ENCODE data around the gene ACOT12. TPM values are rescaled to one million over a fixed set of nuclear protein-coding genes. Genes with fewer than 3 reads are reported as not detected.
A peak's percentile ranks its signal among the peaks of the same experiment; 100 is the strongest.

ACOT12 gene
- total RNA-seq, 1 donor from 2014 or later, result not detected

GRCh38 chr5:81422671-81423070 is 28.7 kb upstream of the ACOT12 start:
- Mint-ChIP-seq H3K4me3 (ENCODE audit: unreplicated experiment) (no peak overlapping the region), H3K9me3 (ENCODE audit: low read depth) (no peaks in the 10 kb centered on the region), H3K4me1 (ENCODE audit: low read depth) (peaks cover 48% of the 10 kb centered on the region), H3K27ac (ENCODE audit: unreplicated experiment) (peak overlapping the region; percentile 58), H3K36me3 (ENCODE audit: low read depth) (peaks cover 3% of the 10 kb centered on the region), H3K27me3 (ENCODE audit: low read depth) (no peaks in the 10 kb centered on the region)
- no peak for DNase-seq (ENCODE audit: low spot score)
- TF ChIP-seq CTCF (IDR thresholded peaks at IDR 0.05), result no peak

GRCh38 chr5:81420039-81420667 is 26.2 kb upstream of the ACOT12 start:
- no peaks in the 10 kb centered on the region for H3K27me3 Mint-ChIP-seq (ENCODE audit: low read depth)
- H3K9me3 Mint-ChIP-seq (ENCODE audit: low read depth), result no peaks in the 10 kb centered on the region
- H3K36me3 Mint-ChIP-seq (ENCODE audit: low read depth), result peaks cover 4% of the 10 kb centered on the region
- no peak for DNase-seq (ENCODE audit: low spot score)
- no peak for TF ChIP-seq CTCF (IDR thresholded peaks at IDR 0.05)
- peaks cover 32% of the 10 kb centered on the region for H3K4me1 Mint-ChIP-seq (ENCODE audit: low read depth)
- H3K4me3 Mint-ChIP-seq (ENCODE audit: unreplicated experiment), result no peak overlapping the region
- H3K27ac Mint-ChIP-seq (ENCODE audit: unreplicated experiment), result peak overlapping the region; percentile 96

GRCh38 chr5:81418606-81419005 is 24.7 kb upstream of the ACOT12 start:
- H3K36me3 Mint-ChIP-seq (ENCODE audit: low read depth), result peaks cover 4% of the 10 kb centered on the region
- no peak for DNase-seq (ENCODE audit: low spot score)

GRCh38 chr5:81417052-81417451 is 23.1 kb upstream of the ACOT12 start:
- Mint-ChIP-seq H3K27ac (ENCODE audit: unreplicated experiment) (no peak overlapping the region), H3K9me3 (ENCODE audit: low read depth) (no peaks in the 10 kb centered on the region), H3K4me1 (ENCODE audit: low read depth) (peaks cover 19% of the 10 kb centered on the region), H3K36me3 (ENCODE audit: low read depth) (peaks cover 3% of the 10 kb centered on the region), H3K27me3 (ENCODE audit: low read depth) (no peaks in the 10 kb centered on the region), H3K4me3 (ENCODE audit: unreplicated experiment) (no peak overlapping the region)
- TF ChIP-seq CTCF (IDR thresholded peaks at IDR 0.05), result no peak
- no peak for DNase-seq (ENCODE audit: low spot score)

More at GRCh38 chr5:81418606-81419005, 24.7 kb upstream of the ACOT12 start:
- Mint-ChIP-seq H3K27me3 (ENCODE audit: low read depth) (no peaks in the 10 kb centered on the region), H3K4me1 (ENCODE audit: low read depth) (peaks cover 32% of the 10 kb centered on the region), H3K27ac (ENCODE audit: unreplicated experiment) (no peak overlapping the region), H3K9me3 (ENCODE audit: low read depth) (no peaks in the 10 kb centered on the region), H3K4me3 (ENCODE audit: unreplicated experiment) (no peak overlapping the region)
- TF ChIP-seq CTCF (IDR thresholded peaks at IDR 0.05), result no peak

GRCh38 chr5:81409896-81410295 is 16.0 kb upstream of the ACOT12 start:
- no peaks in the 10 kb centered on the region for H3K27me3 Mint-ChIP-seq (ENCODE audit: low read depth)
- no peak for TF ChIP-seq CTCF (IDR thresholded peaks at IDR 0.05)
- no peaks in the 10 kb centered on the region for H3K36me3 Mint-ChIP-seq (ENCODE audit: low read depth)
- no peak overlapping the region for H3K27ac Mint-ChIP-seq (ENCODE audit: unreplicated experiment)
- no peak for DNase-seq (ENCODE audit: low spot score)
- no peaks in the 10 kb centered on the region for H3K9me3 Mint-ChIP-seq (ENCODE audit: low read depth)
- H3K4me3 Mint-ChIP-seq (ENCODE audit: unreplicated experiment), result no peak overlapping the region
- H3K4me1 Mint-ChIP-seq (ENCODE audit: low read depth), result peaks cover 17% of the 10 kb centered on the region

All from chondrocyte (in vitro differentiated cells).